ENCODE data around the gene RAB27A. TPM values are rescaled to one million over a fixed set of nuclear protein-coding genes. Genes with fewer than 3 reads are reported as not detected.

The RAB27A gene
- total RNA-seq, 1 experiment from 2014 or later, result 8.0 TPM

DNA sequence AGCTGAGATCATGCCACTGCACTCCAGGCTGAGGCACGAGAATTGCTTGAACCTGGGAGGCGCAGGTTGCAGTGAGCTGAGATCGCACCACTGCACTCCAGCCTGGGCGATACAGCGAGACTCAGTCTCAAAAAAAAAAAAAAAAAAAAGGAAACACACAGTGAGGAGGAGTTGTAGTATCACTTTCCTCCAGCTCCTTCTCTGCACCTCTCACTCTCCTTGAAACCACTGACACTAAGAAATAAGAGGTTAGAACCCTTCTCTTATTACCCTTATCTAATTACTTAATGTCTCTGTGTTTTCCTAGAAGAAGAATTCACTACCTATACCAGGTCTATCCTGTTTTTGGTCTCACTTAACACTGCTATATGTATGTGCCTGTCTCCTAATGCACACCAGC is 31.7 kb downstream of the RAB27A start:
- no peak for TF ChIP-seq TCF7L2 (IDR thresholded peaks at IDR 0.05; ENCODE audit: low read depth, low read length)
- TF ChIP-seq, protein P1, sequence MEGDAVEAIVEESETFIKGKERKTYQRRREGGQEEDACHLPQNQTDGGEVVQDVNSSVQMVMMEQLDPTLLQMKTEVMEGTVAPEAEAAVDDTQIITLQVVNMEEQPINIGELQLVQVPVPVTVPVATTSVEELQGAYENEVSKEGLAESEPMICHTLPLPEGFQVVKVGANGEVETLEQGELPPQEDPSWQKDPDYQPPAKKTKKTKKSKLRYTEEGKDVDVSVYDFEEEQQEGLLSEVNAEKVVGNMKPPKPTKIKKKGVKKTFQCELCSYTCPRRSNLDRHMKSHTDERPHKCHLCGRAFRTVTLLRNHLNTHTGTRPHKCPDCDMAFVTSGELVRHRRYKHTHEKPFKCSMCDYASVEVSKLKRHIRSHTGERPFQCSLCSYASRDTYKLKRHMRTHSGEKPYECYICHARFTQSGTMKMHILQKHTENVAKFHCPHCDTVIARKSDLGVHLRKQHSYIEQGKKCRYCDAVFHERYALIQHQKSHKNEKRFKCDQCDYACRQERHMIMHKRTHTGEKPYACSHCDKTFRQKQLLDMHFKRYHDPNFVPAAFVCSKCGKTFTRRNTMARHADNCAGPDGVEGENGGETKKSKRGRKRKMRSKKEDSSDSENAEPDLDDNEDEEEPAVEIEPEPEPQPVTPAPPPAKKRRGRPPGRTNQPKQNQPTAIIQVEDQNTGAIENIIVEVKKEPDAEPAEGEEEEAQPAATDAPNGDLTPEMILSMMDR (IDR thresholded peaks at IDR 0.05), result no peak
- TF ChIP-seq, protein P2, sequence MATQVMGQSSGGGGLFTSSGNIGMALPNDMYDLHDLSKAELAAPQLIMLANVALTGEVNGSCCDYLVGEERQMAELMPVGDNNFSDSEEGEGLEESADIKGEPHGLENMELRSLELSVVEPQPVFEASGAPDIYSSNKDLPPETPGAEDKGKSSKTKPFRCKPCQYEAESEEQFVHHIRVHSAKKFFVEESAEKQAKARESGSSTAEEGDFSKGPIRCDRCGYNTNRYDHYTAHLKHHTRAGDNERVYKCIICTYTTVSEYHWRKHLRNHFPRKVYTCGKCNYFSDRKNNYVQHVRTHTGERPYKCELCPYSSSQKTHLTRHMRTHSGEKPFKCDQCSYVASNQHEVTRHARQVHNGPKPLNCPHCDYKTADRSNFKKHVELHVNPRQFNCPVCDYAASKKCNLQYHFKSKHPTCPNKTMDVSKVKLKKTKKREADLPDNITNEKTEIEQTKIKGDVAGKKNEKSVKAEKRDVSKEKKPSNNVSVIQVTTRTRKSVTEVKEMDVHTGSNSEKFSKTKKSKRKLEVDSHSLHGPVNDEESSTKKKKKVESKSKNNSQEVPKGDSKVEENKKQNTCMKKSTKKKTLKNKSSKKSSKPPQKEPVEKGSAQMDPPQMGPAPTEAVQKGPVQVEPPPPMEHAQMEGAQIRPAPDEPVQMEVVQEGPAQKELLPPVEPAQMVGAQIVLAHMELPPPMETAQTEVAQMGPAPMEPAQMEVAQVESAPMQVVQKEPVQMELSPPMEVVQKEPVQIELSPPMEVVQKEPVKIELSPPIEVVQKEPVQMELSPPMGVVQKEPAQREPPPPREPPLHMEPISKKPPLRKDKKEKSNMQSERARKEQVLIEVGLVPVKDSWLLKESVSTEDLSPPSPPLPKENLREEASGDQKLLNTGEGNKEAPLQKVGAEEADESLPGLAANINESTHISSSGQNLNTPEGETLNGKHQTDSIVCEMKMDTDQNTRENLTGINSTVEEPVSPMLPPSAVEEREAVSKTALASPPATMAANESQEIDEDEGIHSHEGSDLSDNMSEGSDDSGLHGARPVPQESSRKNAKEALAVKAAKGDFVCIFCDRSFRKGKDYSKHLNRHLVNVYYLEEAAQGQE (IDR thresholded peaks at IDR 0.05; ENCODE audit: insufficient read depth in 1 of 2, low read depth in 2 of 2, low read length in 1 of 2), result no peak
- no peak for TF ChIP-seq POLR2AphosphoS5 (IDR thresholded peaks at IDR 0.05; ENCODE audit: low read depth, low read length)
- no peak for TF ChIP-seq SIN3A (IDR thresholded peaks at IDR 0.05; ENCODE audit: borderline replicate concordance, insufficient read depth, low read depth, low read length)
- Histone ChIP-seq H3K4me3 (ENCODE audit: low read depth in 2 of 2, low read length in 2 of 2) (no peak overlapping the region), H3K36me3 (ENCODE audit: control insufficient read depth, insufficient read depth, low read length) (no peaks in the 10 kb centered on the region), H3K27ac (ENCODE audit: low read length) (no peak overlapping the region), H3K9me3 (ENCODE audit: control insufficient read depth, insufficient read depth, low read depth, low read length) (no peaks in the 10 kb centered on the region), H3K4me1 (ENCODE audit: control insufficient read depth, insufficient read depth, low read length) (no peaks in the 10 kb centered on the region), H3K27me3 (ENCODE audit: control insufficient read depth, insufficient read depth, low read length) (no peaks in the 10 kb centered on the region)
- intact Hi-C loops (cut with micrococcal nuclease; ENCODE audit: unreplicated experiment), result no loop called here
- BruUV-seq (replicated peaks), result no TSS peak
- DNase-seq (ENCODE audit: low read depth, low spot score) (no peak), ATAC-seq (no peak)
- in situ Hi-C loops (cut with HindIII; ENCODE audit: low pct_unique_long_range_greater_than_20kb, low sequenced_read_pairs), result no loop called here
- ChIA-PET POLR2A (no interaction called here), CTCF (no interaction called here)

DNA sequence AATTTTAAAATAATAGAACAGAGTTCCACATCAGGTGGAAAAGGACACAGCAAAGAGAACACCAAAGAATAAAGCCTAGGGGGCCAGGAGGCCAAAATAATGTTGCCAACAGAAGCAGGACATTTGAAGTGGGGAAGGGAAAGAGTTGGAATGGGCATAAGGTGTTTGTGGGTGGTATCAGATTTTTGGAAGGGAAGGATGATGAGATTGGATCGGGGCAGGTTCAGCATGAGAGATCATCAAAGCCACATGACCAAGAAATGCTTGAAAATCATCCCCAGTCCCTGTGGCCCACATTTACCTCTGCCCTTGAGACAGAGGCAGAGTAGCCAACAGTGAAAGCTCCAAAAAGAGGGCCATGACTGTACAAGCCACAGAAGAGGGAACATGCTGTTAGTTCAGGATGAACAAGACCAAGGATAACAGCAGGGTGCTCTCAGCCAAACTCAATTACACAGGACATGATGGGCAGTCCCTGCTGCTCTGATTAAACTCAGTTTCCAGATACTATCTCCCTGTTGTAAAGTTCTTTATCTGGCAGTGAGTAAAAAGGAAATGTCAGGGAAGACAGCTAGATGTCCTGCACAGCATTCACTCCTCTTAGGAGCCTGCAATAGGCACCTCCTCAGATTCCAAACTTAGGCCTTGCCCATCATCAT is 32.5 kb downstream of the RAB27A start:
- no peaks in the 10 kb centered on the region for H3K27me3 ChIP-seq (ENCODE audit: control insufficient read depth, insufficient read depth, low read length)
- DNase-seq (ENCODE audit: low read depth, low spot score) (no peak), ATAC-seq (no peak)
- CTCF ChIA-PET, result no interaction called here
- no peaks in the 10 kb centered on the region for H3K36me3 ChIP-seq (ENCODE audit: control insufficient read depth, insufficient read depth, low read length)
- H3K4me1 ChIP-seq (ENCODE audit: control insufficient read depth, insufficient read depth, low read length), result no peaks in the 10 kb centered on the region
- no peaks in the 10 kb centered on the region for H3K9me3 ChIP-seq (ENCODE audit: control insufficient read depth, insufficient read depth, low read depth, low read length)
- in situ Hi-C loops (cut with HindIII; ENCODE audit: low pct_unique_long_range_greater_than_20kb, low sequenced_read_pairs), result no loop called here
- no peak overlapping the region for H3K27ac ChIP-seq (ENCODE audit: low read length)
- TF ChIP-seq SIN3A (IDR thresholded peaks at IDR 0.05; ENCODE audit: borderline replicate concordance, insufficient read depth, low read depth, low read length), result no peak
- TF ChIP-seq, protein P1 (IDR thresholded peaks at IDR 0.05), result no peak
- H3K4me3 ChIP-seq (ENCODE audit: low read depth in 2 of 2, low read length in 2 of 2), result no peak overlapping the region
- POLR2A ChIA-PET, result no interaction called here
- no TSS peak for BruUV-seq (replicated peaks)
- intact Hi-C loops (cut with micrococcal nuclease; ENCODE audit: unreplicated experiment), result no loop called here
